PFSK-1 (cell line): Measurements from ENCODE around the gene TMEM203.

Source experiments
- FOXP2 ChIP-seq: optimal IDR thresholded peaks from 2 replicates; pipeline ENCODE3; 2011; ENCODE audit warnings: borderline replicate concordance, control low read depth, inconsistent platforms; ENCODE audit not compliant: insufficient read depth; ENCODE audit errors: extremely low read length, extremely low read depth
- POLR2AphosphoS5 ChIP-seq: IDR thresholded peaks from 2 replicates; pipeline ENCODE4 v1.6.1; 2012; ENCODE audit warnings: low read depth, mild to moderate bottlenecking, control low read depth, low read length, moderate library complexity
- SIN3A ChIP-seq: IDR thresholded peaks from 2 replicates; pipeline ENCODE4 v1.6.1; 2012; ENCODE audit warnings: mild to moderate bottlenecking, low read length, moderate library complexity, borderline replicate concordance; ENCODE audit not compliant: insufficient read depth
- TAF1 ChIP-seq: IDR thresholded peaks from 2 replicates; pipeline ENCODE4 v1.6.1; 2012; ENCODE audit warnings: low read length, control low read depth, borderline replicate concordance; ENCODE audit not compliant: insufficient read depth
- TF ChIP-seq, protein P1 (sequence below), 2 experiments: IDR thresholded peaks; 2 replicates each; pipeline versions ENCODE4 v1.6.1 to v1.8.0; 2011 to 2012; ENCODE audit warnings: low read depth in 2 of 2, low read length in 2 of 2, control low read depth in 1 of 2, inconsistent platforms in 1 of 2, mild to moderate bottlenecking in 1 of 2, moderate library complexity in 1 of 2; ENCODE audit not compliant: insufficient read depth in 1 of 2

DNA sequence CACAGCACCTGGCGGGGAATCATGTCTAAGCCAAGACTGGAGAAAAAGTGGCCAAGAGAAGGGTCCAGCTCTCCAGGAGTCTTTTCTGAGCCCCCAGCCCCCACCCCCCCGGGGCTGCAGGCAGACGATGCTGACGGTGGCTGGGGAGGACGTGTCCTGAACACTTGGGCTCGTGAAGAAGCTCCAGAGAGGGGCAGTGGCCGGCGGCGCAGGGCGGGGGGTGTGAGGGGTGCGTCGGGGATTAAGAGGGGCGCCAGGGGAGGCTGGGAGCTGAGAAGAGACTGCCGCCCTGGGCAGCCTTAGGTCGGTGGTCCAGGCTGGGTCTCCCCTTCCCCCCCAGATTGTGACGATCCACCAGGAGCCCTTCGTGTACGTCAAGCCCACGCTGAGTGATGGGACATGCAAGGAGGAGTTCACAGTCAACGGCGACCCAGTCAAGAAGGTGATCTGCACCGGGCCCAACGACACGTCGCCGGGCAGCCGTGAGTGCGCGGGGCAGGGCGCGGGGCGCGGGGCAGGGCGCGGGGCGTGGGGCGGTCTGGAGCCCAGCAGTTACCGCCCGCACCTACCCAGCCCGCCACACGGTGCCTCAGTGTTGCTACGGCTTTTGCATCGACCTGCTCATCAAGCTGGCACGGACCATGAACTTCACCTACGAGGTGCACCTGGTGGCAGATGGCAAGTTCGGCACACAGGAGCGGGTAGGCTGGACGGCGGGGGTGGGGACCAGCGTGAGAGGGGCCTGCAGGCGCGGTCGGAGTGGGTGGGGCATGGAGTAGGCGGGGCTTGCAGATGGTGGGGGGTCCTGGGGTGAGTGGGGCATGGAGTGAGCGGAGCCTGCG is 44.5 kb downstream of the TMEM203 start:
- no peak for TF ChIP-seq SIN3A
- no peak for TF ChIP-seq TAF1
- no peak for TF ChIP-seq POLR2AphosphoS5
- TF ChIP-seq, protein P1, sequence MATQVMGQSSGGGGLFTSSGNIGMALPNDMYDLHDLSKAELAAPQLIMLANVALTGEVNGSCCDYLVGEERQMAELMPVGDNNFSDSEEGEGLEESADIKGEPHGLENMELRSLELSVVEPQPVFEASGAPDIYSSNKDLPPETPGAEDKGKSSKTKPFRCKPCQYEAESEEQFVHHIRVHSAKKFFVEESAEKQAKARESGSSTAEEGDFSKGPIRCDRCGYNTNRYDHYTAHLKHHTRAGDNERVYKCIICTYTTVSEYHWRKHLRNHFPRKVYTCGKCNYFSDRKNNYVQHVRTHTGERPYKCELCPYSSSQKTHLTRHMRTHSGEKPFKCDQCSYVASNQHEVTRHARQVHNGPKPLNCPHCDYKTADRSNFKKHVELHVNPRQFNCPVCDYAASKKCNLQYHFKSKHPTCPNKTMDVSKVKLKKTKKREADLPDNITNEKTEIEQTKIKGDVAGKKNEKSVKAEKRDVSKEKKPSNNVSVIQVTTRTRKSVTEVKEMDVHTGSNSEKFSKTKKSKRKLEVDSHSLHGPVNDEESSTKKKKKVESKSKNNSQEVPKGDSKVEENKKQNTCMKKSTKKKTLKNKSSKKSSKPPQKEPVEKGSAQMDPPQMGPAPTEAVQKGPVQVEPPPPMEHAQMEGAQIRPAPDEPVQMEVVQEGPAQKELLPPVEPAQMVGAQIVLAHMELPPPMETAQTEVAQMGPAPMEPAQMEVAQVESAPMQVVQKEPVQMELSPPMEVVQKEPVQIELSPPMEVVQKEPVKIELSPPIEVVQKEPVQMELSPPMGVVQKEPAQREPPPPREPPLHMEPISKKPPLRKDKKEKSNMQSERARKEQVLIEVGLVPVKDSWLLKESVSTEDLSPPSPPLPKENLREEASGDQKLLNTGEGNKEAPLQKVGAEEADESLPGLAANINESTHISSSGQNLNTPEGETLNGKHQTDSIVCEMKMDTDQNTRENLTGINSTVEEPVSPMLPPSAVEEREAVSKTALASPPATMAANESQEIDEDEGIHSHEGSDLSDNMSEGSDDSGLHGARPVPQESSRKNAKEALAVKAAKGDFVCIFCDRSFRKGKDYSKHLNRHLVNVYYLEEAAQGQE (IDR thresholded peaks at IDR 0.05; ENCODE audit: insufficient read depth in 1 of 2, low read depth in 2 of 2, low read length in 2 of 2) = no peak
- no peak for TF ChIP-seq FOXP2
